ENCODE data around the gene CFAP91. TPM values are rescaled to one million over a fixed set of nuclear protein-coding genes. Genes with fewer than 3 reads are reported as not detected.

The CFAP91 gene
- total RNA-seq, 2 donors from 2014 or later, result 5.1 to 9.8 TPM

- H3K4me1 ChIP-seq (ENCODE audit: control insufficient read depth, insufficient read depth, low read length), result peaks cover 4% of the 10 kb centered on the region
- H3K27me3 Mint-ChIP-seq (ENCODE audit: insufficient read depth), result no peaks in the 10 kb centered on the region
Measured at GRCh38 chr3:119669906-119670570, 32.8 kb upstream of the CFAP91 start.

GRCh38 chr3:119672776-119673175 is 30.0 kb upstream of the CFAP91 start:
- no peak for DNase-seq
- H3K27me3 ChIP-seq (ENCODE audit: control insufficient read depth, insufficient read depth, low read length, poor library complexity, severe bottlenecking), result no peaks in the 10 kb centered on the region
- peaks cover 4% of the 10 kb centered on the region for H3K4me1 ChIP-seq (ENCODE audit: control insufficient read depth, insufficient read depth, low read length)
- peaks cover 12% of the 10 kb centered on the region for H3K9me3 ChIP-seq (ENCODE audit: control insufficient read depth, low read length)
- H3K9ac ChIP-seq (ENCODE audit: extremely low read depth, low read length, poor library complexity, severe bottlenecking), result no peak overlapping the region
- peaks cover 65% of the 10 kb centered on the region for H3K36me3 ChIP-seq (ENCODE audit: control insufficient read depth, insufficient read depth, low read length)
- WGBS, 2 experiments (ENCODE audit: insufficient coverage in 1 of 2, insufficient read length in 1 of 2), result 100% methylated on average over 2 of the region's 2 CpGs; no CpG with 5 or more reads in 1 of the 2 experiments
- no peak for TF ChIP-seq CTCF (conservative IDR thresholded peaks at IDR 0.05)
- H3K4me3 ChIP-seq (ENCODE audit: low read length), result no peak overlapping the region
- Mint-ChIP-seq H3K4me1 (peaks cover 32% of the 10 kb centered on the region), H3K36me3 (ENCODE audit: low read depth) (peaks cover 54% of the 10 kb centered on the region), H3K27me3 (ENCODE audit: insufficient read depth) (no peaks in the 10 kb centered on the region), H3K4me3 (no peak overlapping the region), H3K9me3 (peaks cover 6% of the 10 kb centered on the region), H3K27ac (no peak overlapping the region)
- no peak overlapping the region for H3K27ac ChIP-seq (ENCODE audit: low read depth, low read length)

More at GRCh38 chr3:119669906-119670570, 32.8 kb upstream of the CFAP91 start:
- TF ChIP-seq CTCF (conservative IDR thresholded peaks at IDR 0.05), result no peak
- H3K4me1 Mint-ChIP-seq, result peaks cover 14% of the 10 kb centered on the region
- Histone ChIP-seq H3K27ac (ENCODE audit: low read depth, low read length) (no peak overlapping the region), H3K9ac (ENCODE audit: extremely low read depth, low read length, poor library complexity, severe bottlenecking) (no peak overlapping the region), H3K9me3 (ENCODE audit: control insufficient read depth, low read length) (peaks cover 9% of the 10 kb centered on the region), H3K36me3 (ENCODE audit: control insufficient read depth, insufficient read depth, low read length) (peaks cover 70% of the 10 kb centered on the region), H3K4me3 (ENCODE audit: low read length) (peak overlapping the region; percentile 23), H3K27me3 (ENCODE audit: control insufficient read depth, insufficient read depth, low read length, poor library complexity, severe bottlenecking) (no peaks in the 10 kb centered on the region)
- H3K27ac Mint-ChIP-seq, result no peak overlapping the region
- peaks cover 6% of the 10 kb centered on the region for H3K9me3 Mint-ChIP-seq
- 99 to 100% methylated on average over 1 to 4 of the region's 5 CpGs for WGBS, 2 experiments (ENCODE audit: insufficient coverage in 1 of 2, insufficient read length in 1 of 2)
- no peak overlapping the region for H3K4me3 Mint-ChIP-seq
- peaks cover 47% of the 10 kb centered on the region for H3K36me3 Mint-ChIP-seq (ENCODE audit: low read depth)
- no peak for DNase-seq

GRCh38 chr3:119673875-119674274 is 28.9 kb upstream of the CFAP91 start:
- H3K27me3 ChIP-seq (ENCODE audit: control insufficient read depth, insufficient read depth, low read length, poor library complexity, severe bottlenecking), result no peaks in the 10 kb centered on the region
- H3K9ac ChIP-seq (ENCODE audit: extremely low read depth, low read length, poor library complexity, severe bottlenecking), result no peak overlapping the region
- H3K36me3 Mint-ChIP-seq (ENCODE audit: low read depth), result peaks cover 54% of the 10 kb centered on the region
- no peak for TF ChIP-seq CTCF (conservative IDR thresholded peaks at IDR 0.05)
- H3K4me1 ChIP-seq (ENCODE audit: control insufficient read depth, insufficient read depth, low read length), result peaks cover 4% of the 10 kb centered on the region
- no peak overlapping the region for H3K27ac Mint-ChIP-seq
- peaks cover 32% of the 10 kb centered on the region for H3K4me1 Mint-ChIP-seq
- no peak for DNase-seq
- H3K9me3 Mint-ChIP-seq, result peaks cover 6% of the 10 kb centered on the region
- H3K36me3 ChIP-seq (ENCODE audit: control insufficient read depth, insufficient read depth, low read length), result peaks cover 57% of the 10 kb centered on the region
- 91 to 92% methylated on average over 9 to 18 of the region's 18 CpGs for WGBS, 2 experiments (ENCODE audit: insufficient coverage in 1 of 2, insufficient read length in 1 of 2)
- H3K4me3 Mint-ChIP-seq, result no peak overlapping the region
- no peaks in the 10 kb centered on the region for H3K27me3 Mint-ChIP-seq (ENCODE audit: insufficient read depth)
- no peak overlapping the region for H3K4me3 ChIP-seq (ENCODE audit: low read length)
- peaks cover 12% of the 10 kb centered on the region for H3K9me3 ChIP-seq (ENCODE audit: control insufficient read depth, low read length)
- H3K27ac ChIP-seq (ENCODE audit: low read depth, low read length), result no peak overlapping the region

All from endodermal cell (in vitro differentiated cells).